Measurements from ENCODE around the gene TAF1C.
"Not testable (repeated sequence)": the region's sequence is repeated elsewhere in the genome, so short reads cannot be mapped to it uniquely, and the experiment has no call there.

The TAF1C gene

GRCh38 chr16:84223456-84223855 lies 36.6 kb upstream of the TAF1C start:
- Mint-ChIP-seq H3K27me3 (peaks cover 71% of the 10 kb centered on the region), H3K4me3 (no peak overlapping the region), H3K9me3 (no peaks in the 10 kb centered on the region), H3K4me1 (no peaks in the 10 kb centered on the region), H3K27ac (ENCODE audit: low read depth) (no peak overlapping the region), H3K36me3 (ENCODE audit: insufficient read depth) (no peaks in the 10 kb centered on the region)
- DNase-seq (ENCODE audit: low spot score in 2 of 2) (no peak), ATAC-seq (replicated peaks; ENCODE audit: extremely low read depth, poor library complexity, severe bottlenecking) (no peak)

DNA sequence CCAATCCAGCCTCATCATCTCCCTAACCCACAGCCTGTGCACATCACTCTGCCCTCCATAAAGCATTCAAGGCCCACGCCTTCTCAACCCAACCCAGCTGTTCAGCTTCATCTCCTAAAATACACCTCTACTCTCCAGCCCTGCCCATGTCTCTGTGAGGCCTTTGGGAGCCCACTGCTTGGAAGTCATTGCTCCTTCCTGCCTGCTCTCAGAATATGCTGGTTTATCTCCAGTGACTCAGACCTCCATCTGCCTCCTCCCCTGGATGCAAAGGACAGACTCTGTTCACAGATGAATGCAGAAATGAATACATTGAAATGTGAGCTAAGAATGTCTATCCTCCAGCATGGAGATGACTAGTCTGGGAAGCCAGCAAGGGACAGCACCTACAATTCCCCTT lies 34.0 kb upstream of the TAF1C start:
- H3K27me3 Mint-ChIP-seq = peaks cover 50% of the 10 kb centered on the region
- H3K4me3 Mint-ChIP-seq = no peak overlapping the region
- H3K27ac Mint-ChIP-seq (ENCODE audit: low read depth) = no peak overlapping the region
- H3K36me3 Mint-ChIP-seq (ENCODE audit: insufficient read depth) = no peaks in the 10 kb centered on the region
- DNase-seq (ENCODE audit: low spot score in 2 of 2) (no peak), ATAC-seq (replicated peaks; ENCODE audit: extremely low read depth, poor library complexity, severe bottlenecking) (no peak)
- no peaks in the 10 kb centered on the region for H3K9me3 Mint-ChIP-seq
- no peaks in the 10 kb centered on the region for H3K4me1 Mint-ChIP-seq

DNA sequence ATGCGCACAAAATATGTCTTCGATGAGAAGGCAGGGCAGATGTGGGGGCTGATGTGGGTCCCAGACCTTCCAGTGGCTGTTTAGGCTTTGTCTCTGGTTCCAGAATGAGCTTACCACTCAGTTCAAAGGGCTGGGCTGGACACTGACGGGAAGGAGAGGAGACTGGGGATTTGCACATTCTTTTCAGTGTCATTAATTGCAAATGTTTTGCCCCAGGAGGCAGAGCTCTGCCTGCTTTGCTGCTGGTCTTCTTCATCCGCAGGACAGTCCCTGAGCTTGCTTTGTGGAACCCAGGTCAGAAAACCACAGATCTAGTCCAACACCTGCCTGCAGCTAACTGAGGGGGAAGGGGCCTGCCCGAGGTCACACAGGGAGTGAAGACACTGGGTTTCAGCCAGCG lies 32.1 kb upstream of the TAF1C start:
- DNase-seq (ENCODE audit: low spot score in 2 of 2) (no peak), ATAC-seq (replicated peaks; ENCODE audit: extremely low read depth, poor library complexity, severe bottlenecking) (no peak)
- H3K4me3 Mint-ChIP-seq = no peak overlapping the region
- H3K4me1 Mint-ChIP-seq = no peaks in the 10 kb centered on the region
- H3K36me3 Mint-ChIP-seq (ENCODE audit: insufficient read depth) = no peaks in the 10 kb centered on the region
- H3K27ac Mint-ChIP-seq (ENCODE audit: low read depth) = no peak overlapping the region
- H3K9me3 Mint-ChIP-seq = no peaks in the 10 kb centered on the region
- peaks cover 44% of the 10 kb centered on the region for H3K27me3 Mint-ChIP-seq

GRCh38 chr16:84218176-84218823 lies 31.4 kb upstream of the TAF1C start:
- Mint-ChIP-seq H3K9me3 (no peaks in the 10 kb centered on the region), H3K27ac (ENCODE audit: low read depth) (no peak overlapping the region), H3K27me3 (peaks cover 40% of the 10 kb centered on the region), H3K4me1 (no peaks in the 10 kb centered on the region), H3K36me3 (ENCODE audit: insufficient read depth) (no peaks in the 10 kb centered on the region), H3K4me3 (no peak overlapping the region)
- no peak for DNase-seq (ENCODE audit: low spot score in 2 of 2)
- ATAC-seq (replicated peaks; ENCODE audit: extremely low read depth, poor library complexity, severe bottlenecking) = no peak

DNA sequence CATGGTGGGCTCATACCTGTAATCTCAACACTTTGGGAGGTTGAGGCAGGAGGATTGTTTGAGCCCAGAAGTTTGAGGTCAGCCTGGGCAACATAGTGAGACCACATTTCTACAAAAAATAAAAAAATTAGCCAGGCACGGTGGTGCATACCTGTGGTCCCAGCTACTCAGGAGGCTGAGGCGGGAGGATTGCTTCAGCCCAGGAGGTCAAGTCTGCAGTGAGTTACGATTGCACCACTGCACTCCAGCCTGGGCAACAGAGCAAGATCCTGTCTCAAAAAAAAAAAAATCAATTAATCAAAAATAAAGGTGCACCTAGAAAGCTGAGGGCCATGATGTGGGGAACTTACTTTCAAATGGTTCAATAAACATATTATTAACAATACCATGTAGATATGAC lies 29.3 kb upstream of the TAF1C start:
- peaks cover 18% of the 10 kb centered on the region for H3K27me3 Mint-ChIP-seq
- not testable (repeated sequence) for H3K4me3 Mint-ChIP-seq; ATAC-seq (replicated peaks; ENCODE audit: extremely low read depth, poor library complexity, severe bottlenecking); H3K27ac Mint-ChIP-seq (ENCODE audit: low read depth); H3K4me1 Mint-ChIP-seq; DNase-seq (ENCODE audit: low spot score in 2 of 2); H3K9me3 Mint-ChIP-seq; H3K36me3 Mint-ChIP-seq (ENCODE audit: insufficient read depth)

GRCh38 chr16:84215531-84215930 lies 28.7 kb upstream of the TAF1C start:
- Mint-ChIP-seq H3K9me3 (no peaks in the 10 kb centered on the region), H3K27me3 (peaks cover 12% of the 10 kb centered on the region), H3K4me1 (no peaks in the 10 kb centered on the region), H3K4me3 (no peak overlapping the region), H3K36me3 (ENCODE audit: insufficient read depth) (no peaks in the 10 kb centered on the region), H3K27ac (ENCODE audit: low read depth) (no peak overlapping the region)
- ATAC-seq (replicated peaks; ENCODE audit: extremely low read depth, poor library complexity, severe bottlenecking) (no peak), DNase-seq (ENCODE audit: low spot score in 2 of 2) (no peak)

DNA sequence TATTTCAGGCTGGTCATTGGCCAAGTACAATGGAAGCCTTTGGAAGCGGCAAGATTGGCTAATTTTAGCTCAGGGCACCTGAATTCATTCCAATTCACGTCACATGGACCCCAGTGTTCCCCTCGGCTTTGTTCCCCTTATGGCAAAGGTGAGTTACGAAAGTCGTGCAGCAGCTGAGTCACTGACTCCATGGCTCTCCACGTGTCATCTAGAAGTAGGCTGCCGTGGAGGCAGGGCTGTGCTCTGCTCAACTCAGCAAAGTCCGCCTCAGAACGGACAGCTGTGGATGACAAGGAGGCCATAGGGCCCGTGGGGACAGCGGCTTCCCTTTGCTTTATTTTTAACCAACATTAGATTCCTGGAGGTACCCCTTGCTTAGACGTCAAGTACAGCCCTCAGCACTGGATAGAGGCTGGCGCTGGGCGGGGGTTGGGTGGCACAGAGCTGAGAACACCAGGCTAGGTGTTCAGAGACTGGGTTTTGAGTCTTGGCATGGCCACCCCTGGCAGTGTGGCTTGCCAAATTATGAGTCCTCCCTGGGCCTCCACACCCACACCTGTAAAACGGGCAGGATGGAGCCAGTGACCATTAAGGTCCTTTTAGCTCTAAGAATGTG lies 27.7 kb upstream of the TAF1C start:
- no peaks in the 10 kb centered on the region for H3K4me1 Mint-ChIP-seq

GRCh38 chr16:84212631-84213030 lies 25.8 kb upstream of the TAF1C start:
- H3K4me1 Mint-ChIP-seq = no peaks in the 10 kb centered on the region
- ATAC-seq (replicated peaks; ENCODE audit: extremely low read depth, poor library complexity, severe bottlenecking) (no peak), DNase-seq (ENCODE audit: low spot score in 2 of 2) (no peak)
- H3K4me3 Mint-ChIP-seq = no peak overlapping the region
- H3K36me3 Mint-ChIP-seq (ENCODE audit: insufficient read depth) = no peaks in the 10 kb centered on the region
- no peak overlapping the region for H3K27ac Mint-ChIP-seq (ENCODE audit: low read depth)
- H3K9me3 Mint-ChIP-seq = no peaks in the 10 kb centered on the region
- H3K27me3 Mint-ChIP-seq = peaks cover 9% of the 10 kb centered on the region

More for the DNA sequence above, 27.7 kb upstream of the TAF1C start:
- Mint-ChIP-seq H3K36me3 (ENCODE audit: insufficient read depth) (no peaks in the 10 kb centered on the region), H3K27me3 (peaks cover 9% of the 10 kb centered on the region), H3K27ac (ENCODE audit: low read depth) (no peak overlapping the region), H3K4me3 (no peak overlapping the region), H3K9me3 (no peaks in the 10 kb centered on the region)
- no peak for DNase-seq (ENCODE audit: low spot score in 2 of 2)
- ATAC-seq (replicated peaks; ENCODE audit: extremely low read depth, poor library complexity, severe bottlenecking) = no peak

DNA sequence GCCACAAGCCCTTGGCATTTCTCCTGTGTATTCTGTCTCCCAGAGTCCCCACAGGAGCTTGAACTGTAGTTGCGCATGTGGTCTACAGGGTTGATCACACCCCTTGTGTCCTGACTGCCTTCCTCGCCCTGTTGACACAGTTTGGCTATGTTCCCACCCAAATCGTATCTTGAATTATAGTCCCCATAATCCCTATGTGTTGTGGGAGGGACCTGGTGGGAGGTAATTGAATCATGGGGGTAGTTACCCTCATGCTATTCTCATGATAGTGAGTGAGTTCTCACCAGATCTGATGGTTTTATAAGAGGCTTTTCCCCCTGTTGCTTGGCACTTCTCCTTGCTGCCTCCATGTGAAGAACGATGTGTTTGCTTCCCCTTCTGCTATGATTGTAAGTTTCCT lies 25.3 kb upstream of the TAF1C start:
- no peak for DNase-seq (ENCODE audit: low spot score in 2 of 2)
- H3K4me1 Mint-ChIP-seq = no peaks in the 10 kb centered on the region
- H3K9me3 Mint-ChIP-seq = no peaks in the 10 kb centered on the region
- peaks cover 9% of the 10 kb centered on the region for H3K27me3 Mint-ChIP-seq
- H3K4me3 Mint-ChIP-seq = no peak overlapping the region
- no peak overlapping the region for H3K27ac Mint-ChIP-seq (ENCODE audit: low read depth)
- no peak for ATAC-seq (replicated peaks; ENCODE audit: extremely low read depth, poor library complexity, severe bottlenecking)
- no peaks in the 10 kb centered on the region for H3K36me3 Mint-ChIP-seq (ENCODE audit: insufficient read depth)

DNA sequence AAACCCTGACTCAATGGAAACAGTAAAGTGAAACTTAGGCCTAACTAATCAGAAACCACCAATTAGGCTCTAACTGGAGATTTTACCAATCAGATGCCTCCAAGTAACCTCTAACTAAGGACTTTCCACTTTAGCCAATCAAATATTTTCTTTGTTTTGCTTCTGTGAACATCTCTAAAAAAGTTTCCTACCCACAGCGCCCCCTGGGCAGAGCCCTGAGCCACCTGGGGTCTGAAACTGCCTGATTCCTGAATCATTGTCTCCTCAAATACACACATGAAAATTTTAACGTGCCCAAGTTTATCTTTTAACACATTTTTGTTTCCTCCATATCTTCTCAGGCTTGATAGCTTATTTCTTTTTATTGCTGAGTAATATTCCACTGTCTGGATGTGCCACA lies 23.1 kb upstream of the TAF1C start:
- no peaks in the 10 kb centered on the region for H3K9me3 Mint-ChIP-seq
- peaks cover 10% of the 10 kb centered on the region for H3K27me3 Mint-ChIP-seq
- peaks cover 4% of the 10 kb centered on the region for H3K4me1 Mint-ChIP-seq
- no peak overlapping the region for H3K27ac Mint-ChIP-seq (ENCODE audit: low read depth)
- ATAC-seq (replicated peaks; ENCODE audit: extremely low read depth, poor library complexity, severe bottlenecking) = no peak
- H3K4me3 Mint-ChIP-seq = no peak overlapping the region
- DNase-seq (ENCODE audit: low spot score in 2 of 2) = no peak
- no peaks in the 10 kb centered on the region for H3K36me3 Mint-ChIP-seq (ENCODE audit: insufficient read depth)

GRCh38 chr16:84207879-84208278 lies 21.0 kb upstream of the TAF1C start:
- H3K9me3 Mint-ChIP-seq = no peaks in the 10 kb centered on the region
- H3K4me3 Mint-ChIP-seq = no peak overlapping the region
- peaks cover 4% of the 10 kb centered on the region for H3K4me1 Mint-ChIP-seq
- no peak overlapping the region for H3K27ac Mint-ChIP-seq (ENCODE audit: low read depth)
- H3K36me3 Mint-ChIP-seq (ENCODE audit: insufficient read depth) = no peaks in the 10 kb centered on the region
- peaks cover 8% of the 10 kb centered on the region for H3K27me3 Mint-ChIP-seq
- ATAC-seq (replicated peaks; ENCODE audit: extremely low read depth, poor library complexity, severe bottlenecking) = no peak
- DNase-seq (ENCODE audit: low spot score in 2 of 2) = no peak

DNA sequence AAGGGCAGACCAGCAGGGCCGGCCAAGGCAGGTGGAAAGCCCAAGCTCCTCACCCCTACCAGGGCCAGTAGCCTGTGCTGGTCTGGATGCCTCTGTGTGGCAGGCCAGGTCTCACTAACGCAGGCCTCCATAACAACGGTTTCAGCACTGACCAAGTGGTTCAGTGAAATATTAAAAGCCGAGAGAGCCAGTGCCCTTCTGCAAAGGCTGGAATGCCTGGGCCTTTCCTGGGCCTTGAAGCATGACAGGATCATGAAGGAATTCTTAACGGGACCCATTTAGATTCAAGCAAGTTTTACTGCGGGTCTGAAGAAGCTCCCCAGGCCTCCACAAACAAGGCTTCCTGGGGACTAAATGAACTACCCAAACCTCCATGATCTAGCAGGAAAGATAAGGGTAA lies 20.4 kb upstream of the TAF1C start:
- Mint-ChIP-seq H3K36me3 (ENCODE audit: insufficient read depth) (no peaks in the 10 kb centered on the region), H3K27ac (ENCODE audit: low read depth) (no peak overlapping the region), H3K9me3 (no peaks in the 10 kb centered on the region), H3K4me3 (no peak overlapping the region), H3K27me3 (peaks cover 8% of the 10 kb centered on the region), H3K4me1 (peaks cover 4% of the 10 kb centered on the region)
- ATAC-seq (replicated peaks; ENCODE audit: extremely low read depth, poor library complexity, severe bottlenecking) (no peak), DNase-seq (ENCODE audit: low spot score in 2 of 2) (no peak)

DNA sequence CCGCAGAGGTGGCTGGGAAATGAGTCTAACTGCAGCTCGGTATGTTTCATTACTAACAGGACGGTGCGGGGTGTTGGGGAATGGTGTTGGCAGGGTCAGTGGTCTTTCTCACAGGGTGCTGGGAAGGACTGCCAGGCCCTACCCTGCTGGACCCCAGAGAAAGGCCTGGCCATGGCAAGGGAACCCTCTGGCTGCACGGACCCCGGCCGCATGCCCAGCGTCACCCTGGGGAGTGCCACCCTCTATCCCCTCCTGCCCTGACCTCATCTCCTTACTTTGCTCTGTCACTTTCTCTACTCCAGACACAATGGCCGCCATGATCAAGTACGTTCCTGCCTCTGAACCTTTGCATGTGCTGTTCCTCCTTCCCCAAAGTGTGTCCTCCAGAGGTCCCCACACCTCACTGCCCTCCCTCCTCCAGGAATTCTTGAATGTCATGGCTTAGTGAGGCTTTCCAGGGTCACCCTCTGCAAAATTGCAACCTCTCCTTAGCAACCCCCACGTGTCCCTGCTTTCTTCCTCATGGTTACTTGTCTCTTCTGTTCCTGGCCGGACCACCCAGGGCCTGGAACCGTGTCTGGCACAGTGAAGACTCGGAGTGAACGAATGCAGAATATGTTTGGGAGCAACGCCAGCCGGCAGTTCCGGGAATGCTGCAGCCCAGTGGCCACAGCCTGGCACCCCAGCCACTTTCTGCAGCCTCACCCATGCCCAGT lies 19.3 kb upstream of the TAF1C start:
- H3K36me3 Mint-ChIP-seq (ENCODE audit: insufficient read depth) = no peaks in the 10 kb centered on the region
- ATAC-seq (replicated peaks; ENCODE audit: extremely low read depth, poor library complexity, severe bottlenecking) = no peak
- no peak overlapping the region for H3K27ac Mint-ChIP-seq (ENCODE audit: low read depth)
- peaks cover 8% of the 10 kb centered on the region for H3K27me3 Mint-ChIP-seq
- peaks cover 4% of the 10 kb centered on the region for H3K4me1 Mint-ChIP-seq
- no peak overlapping the region for H3K4me3 Mint-ChIP-seq
- DNase-seq (ENCODE audit: low spot score in 2 of 2) = no peak
- H3K9me3 Mint-ChIP-seq = no peaks in the 10 kb centered on the region
